ENCODE data around the gene PODXL2. TPM values are rescaled to one million over a fixed set of nuclear protein-coding genes. Genes with fewer than 3 reads are reported as not detected.

Gene PODXL2
- total RNA-seq, 1 experiment from 2014 or later = 5.7 TPM

DNA sequence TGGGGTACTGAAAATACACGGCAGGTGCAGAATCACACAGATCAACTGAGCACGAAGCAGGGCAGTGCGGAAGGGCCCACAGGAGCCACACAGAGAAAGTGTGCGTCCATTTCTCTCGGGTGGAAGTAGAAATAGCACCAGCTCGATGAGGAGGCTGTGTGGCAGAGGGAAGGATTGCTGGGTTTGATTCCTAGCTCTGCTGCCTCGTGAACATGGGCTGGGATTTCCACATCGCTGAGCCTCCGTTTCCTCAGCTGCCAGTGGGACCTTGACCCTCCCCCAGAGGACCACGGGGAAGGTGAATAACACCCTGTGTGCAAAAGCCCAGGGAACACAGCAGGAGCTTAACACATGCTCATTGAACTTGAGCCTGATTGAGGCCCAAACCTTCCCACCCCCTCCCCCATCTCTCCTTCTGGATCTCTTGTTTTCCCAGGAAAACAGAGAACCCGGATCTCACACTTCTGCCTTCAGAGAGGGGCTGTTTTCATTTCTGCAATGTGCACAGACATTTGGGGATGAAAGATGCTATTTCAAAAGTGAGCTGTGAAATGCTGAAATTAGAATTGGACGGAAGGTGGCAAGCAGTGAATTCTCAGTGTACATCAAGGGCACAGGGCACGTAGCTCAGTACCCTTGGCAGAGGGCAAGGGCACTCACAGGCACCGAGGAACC, 82.2 kb downstream of the PODXL2 start:
- POLR2A ChIA-PET = interaction anchor here (0.9 kb wide), 1 partner anchor 12 kb away, joined by 3 read pairs; no protein-coding TSS in a partner anchor
- H3K27ac ChIP-seq (ENCODE audit: low read depth, low read length) = no peak overlapping the region
- TF ChIP-seq TCF7L2 (IDR thresholded peaks at IDR 0.05; ENCODE audit: borderline replicate concordance, extremely low read depth, insufficient read depth, insufficient read length) (no peak), SP1 (IDR thresholded peaks at IDR 0.05; ENCODE audit: low read depth) (no peak), POLR2AphosphoS5 (IDR thresholded peaks at IDR 0.05; ENCODE audit: low read depth, low read length) (no peak), FOSL1 (IDR thresholded peaks at IDR 0.05; ENCODE audit: low read depth) (no peak), ZFX (IDR thresholded peaks at IDR 0.05) (no peak), CBX3 (IDR thresholded peaks at IDR 0.05; ENCODE audit: low read depth) (no peak), ZNF274 (IDR thresholded peaks at IDR 0.05; ENCODE audit: low read depth, low read length) (no peak), SIN3A (IDR thresholded peaks at IDR 0.05; ENCODE audit: low read depth) (no peak), CEBPB (IDR thresholded peaks at IDR 0.05; ENCODE audit: low read depth) (no peak)
- TF ChIP-seq, protein P1, sequence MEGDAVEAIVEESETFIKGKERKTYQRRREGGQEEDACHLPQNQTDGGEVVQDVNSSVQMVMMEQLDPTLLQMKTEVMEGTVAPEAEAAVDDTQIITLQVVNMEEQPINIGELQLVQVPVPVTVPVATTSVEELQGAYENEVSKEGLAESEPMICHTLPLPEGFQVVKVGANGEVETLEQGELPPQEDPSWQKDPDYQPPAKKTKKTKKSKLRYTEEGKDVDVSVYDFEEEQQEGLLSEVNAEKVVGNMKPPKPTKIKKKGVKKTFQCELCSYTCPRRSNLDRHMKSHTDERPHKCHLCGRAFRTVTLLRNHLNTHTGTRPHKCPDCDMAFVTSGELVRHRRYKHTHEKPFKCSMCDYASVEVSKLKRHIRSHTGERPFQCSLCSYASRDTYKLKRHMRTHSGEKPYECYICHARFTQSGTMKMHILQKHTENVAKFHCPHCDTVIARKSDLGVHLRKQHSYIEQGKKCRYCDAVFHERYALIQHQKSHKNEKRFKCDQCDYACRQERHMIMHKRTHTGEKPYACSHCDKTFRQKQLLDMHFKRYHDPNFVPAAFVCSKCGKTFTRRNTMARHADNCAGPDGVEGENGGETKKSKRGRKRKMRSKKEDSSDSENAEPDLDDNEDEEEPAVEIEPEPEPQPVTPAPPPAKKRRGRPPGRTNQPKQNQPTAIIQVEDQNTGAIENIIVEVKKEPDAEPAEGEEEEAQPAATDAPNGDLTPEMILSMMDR (IDR thresholded peaks at IDR 0.05 in 2 of 3, conservative IDR thresholded peaks at IDR 0.05 in 1 of 3; ENCODE audit: borderline replicate concordance in 1 of 3, insufficient read depth in 1 of 3, low read depth in 2 of 3, low read length in 2 of 3) = no peak
- no peaks in the 10 kb centered on the region for H3K36me3 ChIP-seq (ENCODE audit: control insufficient read depth in 1 of 2, insufficient read depth in 2 of 2, low read length in 2 of 2)
- no peak overlapping the region for H3K4me2 ChIP-seq (ENCODE audit: low read length)
- H3K79me2 ChIP-seq (ENCODE audit: insufficient read depth, low read length) = no peaks in the 10 kb centered on the region
- ATAC-seq (no peak), DNase-seq (ENCODE audit: low read depth, low spot score) (no peak)
- no peaks in the 10 kb centered on the region for H3K27me3 ChIP-seq (ENCODE audit: insufficient read depth, low read length)
- H3K9ac ChIP-seq (ENCODE audit: low read length) = no peak overlapping the region
- H3K9me3 ChIP-seq (ENCODE audit: control insufficient read depth in 1 of 2, insufficient read depth in 1 of 2, low read depth in 1 of 2, low read length in 2 of 2) = no peaks in the 10 kb centered on the region
- intact Hi-C loops (cut with micrococcal nuclease) = no loop called here
- RAD21 ChIA-PET (ENCODE audit: low non-redundant PET in 1 of 2, low total read pairs in 2 of 2, uncharacterized antibody in 2 of 2, unreplicated experiment in 2 of 2) = no interaction called here
- H3K4me3 ChIP-seq (replicated peaks in 1 of 2; ENCODE audit: low read depth in 1 of 2, low read length in 2 of 2) = no peak overlapping the region
- no TSS peak for BruUV-seq (replicated peaks)
- H3K4me1 ChIP-seq (ENCODE audit: control insufficient read depth in 1 of 2, insufficient read depth in 2 of 2, low read length in 2 of 2) = peaks cover 0 to 8% of the 10 kb centered on the region in 2 experiments; a peak in 1 of 4 replicates
- CTCF ChIA-PET = no interaction called here
- H2AFZ ChIP-seq (ENCODE audit: low read depth, low read length, poor library complexity, severe bottlenecking) = no peak overlapping the region
- no peaks in the 10 kb centered on the region for H4K20me1 ChIP-seq (ENCODE audit: insufficient read depth)
- no peaks in the 10 kb centered on the region for H3K9me2 ChIP-seq (ENCODE audit: insufficient read depth)
